Tibial nerve (tissue), 4 donors: ENCODE measurements around the gene NRXN3. TPM values are rescaled to one million over a fixed set of nuclear protein-coding genes. Genes with fewer than 3 reads are reported as not detected.

ENCODE experiments used
- DNase-seq, 2 donors: peaks; one replicate each; pipeline ENCODE4 v3.0.0-alpha.2; 2019; ENCODE audit warnings: low spot score in 2 of 2
- H3K27ac ChIP-seq, 4 donors: fragments of 200-600 bp; sonication (generic) in 3 of 4; one replicate each; pipeline ENCODE4 v1.5.1; 2017 to 2019; ENCODE audit warnings: mild to moderate bottlenecking in 1 of 4
- H3K27me3 ChIP-seq, 2 donors: fragments of 200-600 bp; sonication (generic) in 1 of 2; one replicate each; pipeline versions ENCODE4 v1.5.1 to v1.6.0; 2017 to 2019
- H3K36me3 ChIP-seq, 3 donors: fragments of 200-600 bp; sonication (generic); one replicate each; pipeline ENCODE4 v1.5.1; 2018 to 2019
- H3K4me1 ChIP-seq, 4 donors: fragments of 200-600 bp; sonication (generic) in 3 of 4; one replicate each; pipeline ENCODE4 v1.5.1; 2017 to 2019
- H3K4me3 ChIP-seq, 4 donors: fragments of 200-600 bp; sonication (generic) in 3 of 4; one replicate each; pipeline ENCODE4 v1.5.1; 2017 to 2019; ENCODE audit warnings: mild to moderate bottlenecking in 1 of 4, moderate library complexity in 1 of 4
- H3K9me3 ChIP-seq, 4 donors: fragments of 200-600 bp; sonication (generic) in 3 of 4; one replicate each; pipeline ENCODE4 v1.5.1; 2017 to 2019
- CTCF ChIP-seq, 5 experiments: fragments of 200-600 bp in 3 of 5; fragments of 450-650 bp in 2 of 5; sonication (generic) in 3 of 5; IDR thresholded peaks; one replicate each; pipeline ENCODE4 v1.5.1; 2016 to 2019; ENCODE audit warnings: antibody characterized with exemption in 5 of 5, mild to moderate bottlenecking in 3 of 5, moderate library complexity in 2 of 5
- EP300 ChIP-seq, 2 donors: sonication (generic); formaldehyde crosslinking; IDR thresholded peaks; one replicate each; pipeline ENCODE4 v1.6.1; 2017; ENCODE audit warnings: antibody characterized with exemption in 2 of 2, mild to moderate bottlenecking in 1 of 2
- POLR2A ChIP-seq, 2 donors: fragments of 450-650 bp; IDR thresholded peaks; one replicate each; pipeline ENCODE4 v1.6.1; 2017; ENCODE audit warnings: antibody characterized with exemption in 2 of 2, mild to moderate bottlenecking in 2 of 2, moderate library complexity in 2 of 2
- WGBS, 2 donors: methylation state at CpG; one replicate each; pipeline ENCODE4 v1.1.5; 2018; 5-methylcytosine and 5-hydroxymethylcytosine counted together
- total RNA-seq, 4 donors: library from RNA; depleted of rRNA; stranded (reverse); fragments of >200 nt; gene quantifications; one replicate each; pipeline ENCODE4 v1.1.0, GENCODE V29; 2016

The NRXN3 gene
- total RNA-seq, 4 donors from 2014 or later = 16.7 to 52.2 (median 19.7) TPM

- no peaks in the 10 kb centered on the region for H3K27me3 ChIP-seq
- H3K27ac ChIP-seq = no peak overlapping the region
- WGBS, 2 donors = 54 to 61% methylated on average over 3 of the region's 3 CpGs
- TF ChIP-seq CTCF (IDR thresholded peaks at IDR 0.05) (no peak), POLR2A (IDR thresholded peaks at IDR 0.05) (no peak), EP300 (IDR thresholded peaks at IDR 0.05) (no peak)
- no peaks in the 10 kb centered on the region for H3K9me3 ChIP-seq
- H3K36me3 ChIP-seq = no peaks in the 10 kb centered on the region
- H3K4me3 ChIP-seq = no peak overlapping the region
- no peak for DNase-seq
- H3K4me1 ChIP-seq = no peaks in the 10 kb centered on the region
Observed at GRCh38 chr14:78805570-78805969, 635.4 kb downstream of the NRXN3 start.

GRCh38 chr14:78823035-78823434, 652.9 kb downstream of the NRXN3 start:
- H3K4me3 ChIP-seq = no peak overlapping the region
- no peaks in the 10 kb centered on the region for H3K27me3 ChIP-seq
- 82 to 88% methylated on average over 3 of the region's 3 CpGs for WGBS, 2 donors
- TF ChIP-seq POLR2A (IDR thresholded peaks at IDR 0.05) (no peak), EP300 (IDR thresholded peaks at IDR 0.05) (no peak), CTCF (IDR thresholded peaks at IDR 0.05) (no peak)
- no peaks in the 10 kb centered on the region for H3K9me3 ChIP-seq
- H3K27ac ChIP-seq = no peak overlapping the region
- DNase-seq = no peak
- no peaks in the 10 kb centered on the region for H3K36me3 ChIP-seq
- H3K4me1 ChIP-seq = no peaks in the 10 kb centered on the region

GRCh38 chr14:78823516-78823915, 653.3 kb downstream of the NRXN3 start:
- H3K27me3 ChIP-seq = no peaks in the 10 kb centered on the region
- TF ChIP-seq POLR2A (IDR thresholded peaks at IDR 0.05) (no peak), EP300 (IDR thresholded peaks at IDR 0.05) (no peak), CTCF (IDR thresholded peaks at IDR 0.05) (no peak)
- H3K36me3 ChIP-seq = no peaks in the 10 kb centered on the region
- DNase-seq = no peak
- H3K4me3 ChIP-seq = no peak overlapping the region
- H3K4me1 ChIP-seq = no peaks in the 10 kb centered on the region
- H3K27ac ChIP-seq = no peak overlapping the region
- no peaks in the 10 kb centered on the region for H3K9me3 ChIP-seq
- WGBS, 2 donors = 65 to 75% methylated on average over 2 of the region's 2 CpGs

- H3K36me3 ChIP-seq = no peaks in the 10 kb centered on the region
- WGBS, 2 donors = 85 to 92% methylated on average over 1 of the region's 1 CpG
Observed at GRCh38 chr14:78829274-78829673, 659.1 kb downstream of the NRXN3 start.

More at GRCh38 chr14:78829274-78829673, 659.1 kb downstream of the NRXN3 start:
- TF ChIP-seq CTCF (IDR thresholded peaks at IDR 0.05) (no peak), POLR2A (IDR thresholded peaks at IDR 0.05) (no peak), EP300 (IDR thresholded peaks at IDR 0.05) (no peak)
- Histone ChIP-seq H3K27me3 (no peaks in the 10 kb centered on the region), H3K9me3 (no peaks in the 10 kb centered on the region), H3K4me1 (no peaks in the 10 kb centered on the region), H3K4me3 (no peak overlapping the region), H3K27ac (no peak overlapping the region)
- DNase-seq = no peak
